GM18499 (cell line): ENCODE data around the gene RNF144A.

Experiments used
- ATAC-seq: cut with Tn5 transposase; IDR thresholded peaks from one replicate; pipeline ENCODE4 v1.9.1; 2021; ENCODE audit warnings: moderate number of reproducible peaks; ENCODE audit not compliant: insufficient read depth, unreplicated experiment

The RNF144A gene

GRCh38 chr2:6944555-6944954 lies 27.3 kb downstream of the RNF144A start:
- ATAC-seq, result no peak

- ATAC-seq, result peak; percentile 93
These were observed 28.0 kb downstream of the RNF144A start for GRCh38 chr2:6945087-6945813.

- ATAC-seq, result no peak
These were observed 28.6 kb downstream of the RNF144A start for GRCh38 chr2:6945821-6946220.

DNA sequence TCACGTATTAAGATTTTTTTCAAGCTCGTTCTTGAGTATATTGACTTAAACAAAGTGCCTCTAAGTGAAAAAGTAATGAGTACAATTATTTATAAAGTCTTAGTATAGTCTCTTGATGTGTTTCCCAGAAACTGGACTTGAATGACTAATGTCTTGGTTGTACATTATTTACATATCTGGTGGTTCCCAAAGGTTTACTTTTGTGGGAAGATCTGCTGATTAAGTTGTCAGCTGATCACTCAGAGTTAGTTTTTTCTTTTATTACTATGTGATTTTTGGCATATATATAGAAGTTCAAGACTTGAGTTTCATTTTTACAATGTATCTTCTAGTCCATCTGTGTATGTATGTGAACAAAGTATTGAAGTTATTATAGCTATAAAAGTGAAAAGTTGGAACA lies 29.5 kb downstream of the RNF144A start:
- no peak for ATAC-seq

DNA sequence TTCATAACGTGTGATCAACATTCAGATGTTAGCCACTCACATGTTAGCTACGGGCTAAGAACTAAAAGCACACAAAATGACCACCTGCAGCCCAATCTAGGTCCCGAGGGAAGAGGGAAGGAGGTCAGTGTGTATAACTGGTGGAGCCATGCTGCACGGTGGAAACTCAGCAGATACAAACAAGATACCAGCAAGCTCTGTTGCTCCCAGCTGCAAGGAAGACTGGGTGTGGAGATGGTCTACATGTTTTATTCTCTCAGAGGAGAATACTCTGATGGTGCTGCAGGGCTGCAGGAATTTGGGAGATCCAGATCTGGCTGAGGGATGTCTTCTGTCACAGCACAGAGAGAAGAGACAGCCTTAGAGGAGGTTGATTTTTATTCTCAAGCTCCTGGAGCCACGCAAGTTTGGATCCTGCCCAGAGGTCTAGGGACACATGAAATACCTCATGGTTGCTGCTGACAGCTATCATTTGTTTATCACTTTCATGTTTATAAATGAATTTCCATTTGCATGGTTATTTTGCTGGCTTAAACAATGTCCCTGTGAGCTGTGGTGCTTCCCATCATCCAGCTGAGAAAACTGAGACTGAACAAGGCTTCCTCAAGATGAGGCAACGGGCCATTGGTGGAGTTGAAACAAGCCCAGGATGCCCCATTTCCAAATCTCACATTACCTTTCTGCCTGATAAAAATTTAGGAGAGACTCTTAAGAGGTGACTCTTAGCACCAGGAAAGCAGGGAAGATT lies 30.9 kb downstream of the RNF144A start:
- no peak for ATAC-seq

GRCh38 chr2:6948677-6949351 lies 31.6 kb downstream of the RNF144A start:
- ATAC-seq, result no peak

- ATAC-seq, result no peak
These were observed 33.8 kb downstream of the RNF144A start for GRCh38 chr2:6951046-6951445.

DNA sequence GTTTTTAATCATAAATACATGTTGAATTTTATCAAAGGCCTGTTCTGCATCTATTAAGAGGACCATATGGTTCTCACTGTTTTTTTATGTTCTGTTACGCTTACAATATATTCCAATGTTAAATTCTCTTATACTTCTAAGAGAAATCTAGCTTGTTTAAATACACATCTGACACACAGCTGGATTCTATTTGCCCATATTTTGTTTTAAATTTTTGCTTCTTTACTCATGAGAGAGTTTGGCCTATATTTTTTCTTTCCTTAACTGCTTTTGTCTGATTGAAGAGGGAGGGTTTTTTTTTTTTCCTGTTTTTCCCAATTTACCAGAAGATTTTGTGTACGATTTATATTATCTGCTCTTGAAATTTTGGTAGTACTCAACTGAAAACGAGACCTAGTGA lies 34.9 kb downstream of the RNF144A start:
- ATAC-seq, result no peak

- no peak for ATAC-seq
These were observed 37.4 kb downstream of the RNF144A start for GRCh38 chr2:6954586-6954985.

DNA sequence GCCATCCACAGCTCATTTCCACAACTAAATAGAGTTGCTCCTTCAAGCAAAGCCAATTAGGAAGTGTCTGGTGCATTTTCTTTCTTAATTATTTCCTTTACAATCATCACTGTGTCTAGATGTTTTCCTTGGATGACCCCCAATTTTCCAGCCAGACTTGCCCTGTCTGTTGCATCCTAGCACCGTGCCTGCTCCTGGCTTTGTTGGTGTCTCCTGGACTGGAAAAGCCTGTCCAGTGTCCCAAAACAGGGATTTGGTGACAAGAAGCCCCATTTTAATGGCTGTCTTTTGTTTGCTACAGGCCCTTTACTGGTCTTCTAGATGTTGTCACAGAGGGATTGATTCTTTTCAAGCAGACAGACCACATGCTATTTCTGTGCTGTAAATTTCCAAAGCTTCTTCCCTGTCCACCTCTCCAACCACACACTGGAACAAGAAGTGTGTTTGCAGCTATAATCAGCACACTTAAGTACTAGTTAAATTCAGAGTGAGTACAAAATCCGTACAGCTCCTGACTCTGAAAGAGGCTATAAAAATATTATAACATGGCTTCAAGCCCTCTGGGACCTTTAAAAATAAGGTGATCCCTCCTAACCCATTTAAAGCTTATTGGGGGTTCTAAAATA lies 38.4 kb downstream of the RNF144A start:
- ATAC-seq, result no peak

- no peak for ATAC-seq
These were observed 39.4 kb downstream of the RNF144A start for GRCh38 chr2:6956566-6956965.

DNA sequence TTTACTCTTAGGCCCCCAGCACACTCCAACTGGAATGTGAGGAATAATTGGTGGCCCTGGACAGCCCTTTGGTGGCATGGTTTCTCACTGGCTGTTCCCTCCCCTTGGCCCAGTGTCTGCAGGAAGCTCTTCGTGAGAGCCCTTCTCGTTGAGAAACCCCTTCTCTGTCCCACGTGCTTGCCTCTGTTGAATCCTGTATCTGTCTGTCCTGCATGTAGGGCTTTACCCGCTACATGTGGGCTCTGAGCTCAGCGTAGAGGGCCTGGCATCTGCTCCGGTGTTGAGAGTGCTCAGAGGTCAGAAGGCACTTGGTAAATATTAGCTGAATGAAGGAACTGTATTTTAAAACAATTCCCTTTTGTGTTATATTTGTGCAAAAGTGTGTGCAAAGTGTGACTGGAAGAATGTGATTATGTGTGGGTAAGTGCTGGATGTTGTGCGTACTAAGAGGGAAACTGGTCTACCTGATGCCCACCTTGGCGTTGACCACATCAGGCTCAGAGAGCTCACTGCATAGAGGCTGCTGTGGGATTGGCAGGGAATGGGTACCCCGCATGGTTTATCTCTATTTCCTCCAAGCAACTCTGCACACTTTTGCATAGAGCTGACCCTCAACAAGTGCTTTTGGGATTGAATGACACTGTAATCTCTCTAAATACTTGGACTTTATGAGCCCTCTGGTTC lies 40.0 kb downstream of the RNF144A start:
- no peak for ATAC-seq

GRCh38 chr2:6957910-6958615 lies 40.9 kb downstream of the RNF144A start:
- no peak for ATAC-seq

GRCh38 chr2:6958616-6959235 lies 41.5 kb downstream of the RNF144A start:
- no peak for ATAC-seq

- no peak for ATAC-seq
These were observed 42.5 kb downstream of the RNF144A start for GRCh38 chr2:6959751-6960150.

- ATAC-seq, result no peak
These were observed 43.4 kb downstream of the RNF144A start for GRCh38 chr2:6960659-6961058.

DNA sequence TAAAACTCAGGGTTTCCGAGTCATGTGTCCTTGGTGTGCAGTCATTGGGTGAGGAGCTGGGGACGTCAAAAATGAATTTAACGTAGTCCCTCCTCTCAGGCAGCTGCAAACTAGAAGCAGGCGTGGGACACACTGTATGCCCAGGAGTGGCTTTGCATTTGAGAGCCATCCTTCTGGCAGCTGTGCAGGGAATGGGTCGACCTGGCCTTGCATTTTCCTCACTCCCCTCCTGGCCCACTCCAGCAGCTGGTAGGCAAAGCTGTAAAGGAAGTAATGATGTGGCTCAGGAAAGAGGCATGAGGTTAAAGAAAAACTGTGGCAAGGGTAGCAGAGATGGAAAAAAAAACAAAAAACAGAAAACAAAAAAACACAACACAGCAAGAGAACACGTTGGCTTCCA lies 46.5 kb downstream of the RNF144A start:
- ATAC-seq, result no peak

DNA sequence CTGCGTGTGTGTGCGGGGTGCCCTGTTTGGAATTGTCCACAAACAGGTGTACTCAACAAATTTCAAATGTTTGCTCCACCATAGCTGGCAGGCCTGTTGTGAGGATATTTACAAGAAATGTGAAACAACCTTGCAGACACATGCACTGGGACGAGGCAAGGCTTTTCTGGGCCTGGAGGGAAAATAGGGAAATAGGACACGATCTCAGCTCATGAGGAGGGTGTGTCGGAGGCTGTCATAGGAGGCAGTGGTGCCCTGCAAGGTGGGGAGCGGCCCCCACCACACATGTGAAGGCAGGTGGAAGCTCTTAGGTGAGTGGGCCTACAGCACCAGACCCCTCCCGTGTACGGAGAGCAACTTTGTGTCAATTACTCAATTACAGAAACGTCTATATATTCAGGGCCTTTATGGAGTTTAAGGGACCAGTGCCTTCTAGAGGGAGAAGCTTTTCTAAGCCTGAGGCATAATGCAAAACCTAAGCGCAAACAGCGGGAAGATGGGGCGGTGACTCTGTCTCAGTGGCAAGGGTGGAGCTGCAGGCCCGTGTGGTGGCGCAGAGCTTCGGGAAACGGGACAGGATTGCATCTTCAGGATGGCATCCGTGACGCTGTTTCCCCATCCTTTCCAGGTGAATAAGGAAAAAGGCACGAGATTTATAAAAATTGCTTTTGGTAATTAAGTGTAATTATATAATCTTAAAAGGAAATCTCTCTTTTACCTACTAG lies 48.0 kb downstream of the RNF144A start:
- ATAC-seq, result no peak
